Right cardiac atrium (tissue), 5 donors: Measurements from ENCODE around the gene ARAP1. TPM values are rescaled to one million over a fixed set of nuclear protein-coding genes. Genes with fewer than 3 reads are reported as not detected.

Source experiments
- ATAC-seq, 2 donors: fragments of 200-7000 bp; cut with Tn5 transposase; one replicate each; pipeline versions ENCODE4 v1.8.0 to v1.9.1; 2020; ENCODE audit warnings: moderate library complexity in 2 of 2, mild to moderate bottlenecking in 1 of 2
- DNase-seq, 3 donors: peaks; one replicate each; pipeline ENCODE4 v3.0.0-alpha.2; 2020
- H3K27ac ChIP-seq: one replicate; pipeline ENCODE4 v1.5.1; 2013; ENCODE audit warnings: mild to moderate bottlenecking, low read length, control low read depth, moderate library complexity
- H3K27me3 ChIP-seq: one replicate; pipeline ENCODE4 v1.6.1; 2013; ENCODE audit not compliant: control insufficient read depth, insufficient read depth
- H3K4me1 ChIP-seq: one replicate; pipeline ENCODE4 v1.6.1; 2013; ENCODE audit warnings: low read length; ENCODE audit not compliant: control insufficient read depth, insufficient read depth
- H3K4me3 ChIP-seq: one replicate; pipeline ENCODE4 v1.5.1; 2013; ENCODE audit warnings: low read length, control low read depth
- H3K9me3 ChIP-seq: one replicate; pipeline ENCODE4 v1.6.1; 2013; ENCODE audit warnings: low read length; ENCODE audit not compliant: control insufficient read depth
- WGBS: extraction: QIAGEN DNeasy Blood & Tissue Kit; methylation state at CpG from one replicate; pipeline ENCODE4 v1.1.7; 2013; 5-methylcytosine and 5-hydroxymethylcytosine counted together
- intact Hi-C, 4 donors: fragments of 100-400 bp; cut with DNase I; formaldehyde crosslinking; loops; one replicate each; pipeline versions ENCODE4 v1.11.0 to v1.14.0; 2022 to 2023
- polyA plus RNA-seq: library from polyadenylated mRNA; stranded (reverse); fragments of 200-250 nt; gene quantifications from one replicate; pipeline ENCODE4 v1.2.3, GENCODE V29; 2013
- total RNA-seq, 4 donors: library from RNA; stranded (reverse); fragmentation: NEBNext Ultra II Directional; extraction: Animal tissue kit (Norgen Biotek cat#: 25700); gene quantifications; one replicate each; pipeline ENCODE4 v1.2.1, GENCODE V29; 2021
- donor health status: healthy with polysubstance abuse.
- donor health status: DM: no; HTN: yes; CAD: no.
- donor health status: DM: no; HTN: no; CAD: no.
- donor health status: DM: no; HTN: yes; CAD: no; lungs with severe emphysema.
- donor health status: DM: yes; HTN: yes; CAD: no.

ARAP1 gene
- total and polyA plus RNA-seq, 5 donors = 41.2 to 62.5 (median 57.5) TPM

DNA sequence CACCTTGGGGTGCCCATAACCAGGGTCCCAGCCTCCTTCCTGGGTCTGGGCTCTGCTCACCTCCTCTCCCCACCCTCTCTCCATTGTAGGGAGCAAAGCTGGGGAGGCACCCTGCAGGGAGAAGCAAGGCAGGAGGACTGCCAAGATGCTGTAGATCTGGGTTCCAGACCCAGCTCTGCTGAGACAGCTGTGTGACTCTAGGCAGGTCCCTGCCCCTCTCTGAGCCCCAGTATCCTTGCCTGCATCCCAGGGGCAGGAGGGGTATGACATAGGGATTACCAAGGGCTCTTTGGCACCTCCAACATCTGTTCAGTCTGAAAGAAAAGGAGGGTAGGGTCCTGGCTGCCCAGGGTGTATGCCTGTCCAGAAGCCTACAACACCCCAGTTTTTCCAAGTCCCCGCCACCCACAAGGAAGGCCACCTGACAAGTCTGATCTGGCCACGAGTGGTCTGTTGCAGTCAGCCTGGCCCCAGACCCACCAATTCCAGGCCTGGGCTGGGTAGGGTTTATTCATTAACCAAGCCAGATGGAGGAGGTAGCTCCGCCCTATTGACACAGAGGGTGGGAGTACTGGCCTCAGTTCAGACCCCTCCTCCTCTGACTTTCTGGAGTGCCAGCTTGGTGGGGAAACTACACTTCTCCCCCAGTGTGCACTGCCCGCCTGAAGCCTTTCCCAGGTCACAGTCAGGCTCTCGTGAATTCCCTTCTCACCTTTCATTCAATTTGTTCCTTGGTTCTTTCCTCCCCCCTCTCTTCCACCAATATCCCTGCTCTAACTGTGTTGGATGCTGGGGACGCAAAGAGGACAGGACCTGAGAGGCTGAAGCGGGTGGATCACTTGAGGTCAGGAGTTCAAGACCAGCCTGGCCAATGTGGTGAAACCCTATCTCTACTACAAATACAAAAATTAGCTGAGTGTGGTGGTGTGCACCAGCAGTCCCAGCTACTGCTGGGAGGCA, 26.6 kb upstream of the ARAP1 start:
- no peaks in the 10 kb centered on the region for H3K27me3 ChIP-seq
- peaks cover 11% of the 10 kb centered on the region for H3K4me1 ChIP-seq
- no peak overlapping the region for H3K4me3 ChIP-seq
- ATAC-seq = no peak
- 94% methylated on average over 7 of the region's 7 CpGs for WGBS
- intact Hi-C loops = no loop called here
- DNase-seq = peak in 1 of 3 donors; percentile 16
- H3K27ac ChIP-seq = no peak overlapping the region
- no peaks in the 10 kb centered on the region for H3K9me3 ChIP-seq

DNA sequence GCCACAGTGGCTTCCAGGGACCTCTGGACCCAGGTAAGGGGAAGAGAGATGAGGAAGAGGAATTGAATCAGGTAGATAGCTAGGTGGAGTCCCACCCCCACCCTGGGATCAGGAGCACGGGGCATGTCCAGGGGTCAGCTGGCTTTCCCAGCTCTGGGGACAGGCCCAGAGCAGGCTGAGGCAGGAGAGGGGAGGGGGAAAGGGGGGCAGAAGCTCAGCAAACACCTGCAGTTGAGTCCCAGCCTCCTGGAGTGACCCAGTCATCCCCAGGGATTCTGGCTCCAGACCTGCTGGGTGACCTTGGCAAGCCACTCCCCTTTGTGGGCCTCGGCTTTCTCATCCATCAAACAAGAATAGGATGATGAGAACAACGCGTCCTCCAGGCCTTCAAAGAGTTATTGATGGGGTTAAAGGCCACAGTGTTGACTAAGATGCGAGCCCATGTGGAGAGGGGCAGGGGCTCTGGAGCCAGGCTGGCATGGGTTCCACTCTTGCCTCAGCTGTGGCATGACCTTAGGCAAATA, 25.6 kb upstream of the ARAP1 start:
- Histone ChIP-seq H3K9me3 (no peaks in the 10 kb centered on the region), H3K27ac (peak overlapping the region; percentile 47), H3K4me1 (peaks cover 16% of the 10 kb centered on the region), H3K27me3 (no peaks in the 10 kb centered on the region), H3K4me3 (no peak overlapping the region)
- ATAC-seq = no peak
- intact Hi-C loops = no loop called here
- peak in 1 of 3 donors; percentile 26 for DNase-seq
- WGBS = 73% methylated on average over 5 of the region's 5 CpGs

DNA sequence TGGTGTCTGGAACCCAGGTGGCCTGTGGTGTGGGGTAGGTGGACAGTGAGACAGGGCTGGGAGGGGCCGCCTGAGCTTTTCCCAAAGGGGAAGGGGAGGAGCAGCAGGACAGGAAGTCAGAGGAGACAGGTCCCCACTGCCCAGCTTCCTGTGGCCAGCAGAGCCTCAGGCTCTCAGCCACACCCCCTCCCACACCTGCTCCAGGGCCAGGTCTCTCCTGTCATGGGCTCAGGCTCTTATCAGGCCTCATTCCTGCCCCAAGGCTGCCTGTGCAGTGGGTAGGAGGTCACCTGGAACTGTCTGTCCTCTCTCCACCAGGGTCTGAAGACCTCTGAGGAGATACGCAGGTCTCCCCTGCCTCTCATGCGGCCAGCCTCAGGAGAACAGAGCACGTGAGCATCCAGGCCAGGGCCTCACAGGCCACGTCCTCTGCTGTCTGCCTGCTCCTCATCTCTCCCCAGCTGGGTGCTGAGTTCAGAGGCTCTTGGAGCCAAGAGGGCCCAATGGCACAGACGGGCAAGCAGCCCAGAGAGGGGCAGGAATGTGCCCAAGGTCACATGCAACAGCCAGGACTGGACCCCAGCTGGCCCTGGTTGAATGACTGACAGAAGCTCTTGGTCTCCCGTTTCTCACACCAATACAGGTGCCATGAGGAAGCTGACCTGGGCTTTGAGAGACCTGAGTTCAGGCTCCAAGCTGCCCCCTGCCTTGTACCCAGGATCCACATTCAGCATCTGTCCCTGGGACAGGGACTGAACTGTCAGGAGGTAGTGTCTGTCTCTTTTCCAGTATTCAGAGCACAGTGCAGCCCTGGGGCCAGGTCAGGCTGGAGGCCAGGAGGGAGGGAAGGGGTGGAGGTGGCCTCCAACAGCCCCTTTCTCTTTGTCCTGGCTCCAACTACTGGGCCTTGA, 24.9 kb upstream of the ARAP1 start:
- DNase-seq = peak in 1 of 3 donors; percentile 70
- intact Hi-C loops = no loop called here

DNA sequence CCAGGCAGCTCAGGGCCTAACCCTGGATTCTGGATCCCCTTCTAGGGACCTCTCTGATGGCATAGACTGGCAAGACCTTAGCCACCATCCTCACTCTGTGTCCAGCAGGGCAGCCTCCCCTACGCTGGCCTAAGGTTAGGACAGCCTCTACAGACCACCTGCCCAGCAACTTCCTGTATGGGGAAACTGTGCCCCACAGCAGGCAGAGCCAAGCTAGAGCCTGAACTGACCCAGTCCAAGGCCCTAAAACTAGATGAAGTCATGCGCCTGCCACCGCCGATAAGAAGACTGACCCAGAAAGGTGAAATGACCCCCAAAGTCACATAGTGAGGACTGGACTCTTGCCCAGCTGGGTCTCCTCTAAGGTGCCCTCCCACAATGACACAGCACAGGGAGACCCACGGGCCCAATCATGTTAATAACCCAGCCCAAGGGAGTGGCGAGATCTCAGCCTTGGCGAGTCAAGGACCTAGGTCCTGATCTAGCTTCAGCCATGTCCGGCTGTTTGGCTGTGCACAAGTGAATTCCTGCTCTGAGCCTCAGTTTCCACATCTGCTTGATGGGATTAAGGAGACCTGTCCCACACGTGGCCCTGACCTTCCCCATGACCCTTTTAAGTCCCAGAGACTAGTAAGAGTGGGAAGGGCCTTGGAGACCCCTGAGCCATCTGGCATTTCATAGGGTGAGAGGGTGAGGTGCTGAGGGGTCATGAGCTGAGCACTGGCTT, 24.1 kb upstream of the ARAP1 start:
- ATAC-seq (no peak), DNase-seq (peak in 1 of 3 donors; percentile 37)
- WGBS = 85% methylated on average over 9 of the region's 9 CpGs
- H3K27ac ChIP-seq = peak overlapping the region; percentile 6
- H3K4me1 ChIP-seq = peaks cover 23% of the 10 kb centered on the region
- H3K27me3 ChIP-seq = no peaks in the 10 kb centered on the region
- H3K9me3 ChIP-seq = no peaks in the 10 kb centered on the region
- intact Hi-C loops = no loop called here
- no peak overlapping the region for H3K4me3 ChIP-seq

More for the DNA sequence above, 24.9 kb upstream of the ARAP1 start:
- ATAC-seq = peak; percentile 9 to 23
- no peaks in the 10 kb centered on the region for H3K27me3 ChIP-seq
- H3K4me1 ChIP-seq = peaks cover 20% of the 10 kb centered on the region
- H3K4me3 ChIP-seq = no peak overlapping the region
- H3K27ac ChIP-seq = peak overlapping the region; percentile 47
- no peaks in the 10 kb centered on the region for H3K9me3 ChIP-seq
- 63% methylated on average over 7 of the region's 7 CpGs for WGBS

DNA sequence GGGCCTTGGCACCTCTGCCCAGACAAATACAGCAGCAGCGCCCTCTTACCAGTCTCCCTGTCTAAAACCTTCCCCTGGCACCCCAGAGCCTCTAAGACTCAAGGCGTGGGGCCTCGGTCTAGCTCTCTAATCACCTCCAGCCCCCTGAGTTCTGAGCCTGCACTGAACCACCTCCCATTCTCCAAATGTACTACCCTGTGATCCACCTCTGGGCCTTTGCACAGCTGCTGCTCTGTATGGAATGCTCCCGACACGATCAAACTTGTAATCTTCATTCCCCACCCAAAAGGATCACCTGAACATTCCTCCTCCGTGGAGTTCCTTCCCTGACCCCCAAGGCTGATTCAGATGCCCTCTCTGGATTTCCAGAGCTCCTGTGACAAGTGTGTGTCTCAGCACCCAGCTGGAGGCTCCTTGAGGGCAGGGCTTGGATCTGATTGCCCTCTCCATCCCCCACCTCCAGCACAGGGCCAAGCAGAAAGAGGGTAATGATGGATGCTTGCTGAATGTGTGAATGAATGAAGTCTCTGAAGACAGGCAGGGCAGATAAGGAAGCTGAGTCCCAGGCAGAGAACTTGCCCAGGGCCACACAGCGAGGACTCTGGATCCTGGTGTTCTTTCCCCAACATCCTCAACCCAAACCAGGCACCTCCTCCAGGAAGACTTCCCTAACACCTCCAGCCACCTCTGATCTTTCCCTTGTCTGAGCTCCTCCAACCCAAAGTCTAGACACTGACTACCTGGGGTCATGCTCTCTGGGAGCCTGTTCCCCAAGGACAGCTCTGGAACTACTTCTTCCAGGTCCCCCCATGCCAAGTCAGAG, 23.3 kb upstream of the ARAP1 start:
- H3K27ac ChIP-seq = peak overlapping the region; percentile 6
- peaks cover 23% of the 10 kb centered on the region for H3K4me1 ChIP-seq
- no peaks in the 10 kb centered on the region for H3K9me3 ChIP-seq
- intact Hi-C loops = no loop called here
- WGBS = 95% methylated on average over 7 of the region's 7 CpGs
- ATAC-seq = no peak
- peak in 1 of 3 donors; percentile 6 for DNase-seq
- H3K4me3 ChIP-seq = no peak overlapping the region
- no peaks in the 10 kb centered on the region for H3K27me3 ChIP-seq

DNA sequence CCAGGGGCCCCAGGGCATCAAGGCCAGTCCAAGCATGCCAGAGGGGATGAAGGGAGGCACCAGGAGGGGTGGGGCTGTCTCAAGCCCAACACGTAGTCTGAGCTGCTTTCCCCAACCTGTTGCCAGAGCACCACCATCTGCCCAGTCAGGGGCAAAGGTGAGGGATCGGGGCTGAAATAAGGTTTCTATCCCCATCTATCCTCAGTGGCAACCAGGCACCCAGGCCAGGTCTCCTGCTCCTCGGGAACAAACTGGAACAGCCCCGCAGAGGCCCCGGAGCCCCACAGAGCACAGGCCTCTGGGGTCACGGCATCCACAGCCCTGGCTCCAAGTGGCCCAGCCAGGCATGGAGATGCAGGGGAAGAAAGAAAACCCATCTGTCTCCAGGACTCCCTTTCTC, 22.3 kb upstream of the ARAP1 start:
- no peak for DNase-seq
- Histone ChIP-seq H3K4me1 (peaks cover 23% of the 10 kb centered on the region), H3K27me3 (no peaks in the 10 kb centered on the region), H3K4me3 (no peak overlapping the region), H3K9me3 (no peaks in the 10 kb centered on the region), H3K27ac (no peak overlapping the region)
- 80% methylated on average over 6 of the region's 6 CpGs for WGBS
- intact Hi-C loops = no loop called here
- ATAC-seq = no peak

DNA sequence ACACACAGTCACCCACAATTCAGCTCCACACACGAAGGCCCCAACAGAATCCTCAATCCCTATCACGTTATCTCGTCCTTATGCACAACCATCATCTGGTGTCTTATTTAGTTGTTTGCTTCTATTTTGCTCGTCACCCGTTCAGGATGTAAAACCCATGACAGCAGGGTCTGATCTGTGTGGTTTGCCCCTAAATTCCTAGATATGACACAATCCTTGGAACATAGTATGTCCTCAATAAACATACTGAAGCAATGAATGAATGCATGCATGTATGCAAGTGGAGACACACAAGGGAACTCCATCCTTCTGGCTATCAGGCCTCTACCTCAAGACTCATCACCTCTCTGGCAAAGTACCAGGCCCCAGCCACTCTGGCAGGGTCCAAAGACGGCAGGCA, 21.5 kb upstream of the ARAP1 start:
- ATAC-seq = no peak
- no peak for DNase-seq
- H3K4me3 ChIP-seq = no peak overlapping the region
- peak overlapping the region; percentile 53 for H3K27ac ChIP-seq
- peaks cover 23% of the 10 kb centered on the region for H3K4me1 ChIP-seq
- H3K9me3 ChIP-seq = no peaks in the 10 kb centered on the region
- WGBS = 49% methylated on average over 6 of the region's 6 CpGs
- no peaks in the 10 kb centered on the region for H3K27me3 ChIP-seq
- intact Hi-C loops = no loop called here

DNA sequence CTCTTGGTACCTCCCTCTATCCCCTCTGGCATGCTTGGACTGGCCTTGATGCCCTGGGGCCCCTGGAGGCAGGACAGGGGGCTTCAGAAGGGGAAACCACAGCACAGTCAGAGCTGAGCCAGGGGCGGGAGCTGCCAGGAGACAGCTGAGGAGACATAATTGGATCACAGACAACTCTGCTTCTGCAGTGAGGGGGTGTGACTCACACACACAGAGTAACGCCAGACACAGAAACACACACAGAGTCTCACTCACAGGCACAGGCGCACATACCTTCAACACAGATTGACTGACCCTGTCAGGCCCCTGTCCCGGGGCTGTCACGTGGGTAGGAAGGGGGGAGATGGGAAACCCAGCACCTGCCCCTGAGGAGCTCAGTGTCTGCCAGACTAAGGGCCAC, 21.1 kb upstream of the ARAP1 start:
- no peaks in the 10 kb centered on the region for H3K9me3 ChIP-seq
- ATAC-seq (peak; percentile 79 to 83), DNase-seq (peak; percentile 59 to 78 (median 78))
- peak overlapping the region; percentile 65 for H3K27ac ChIP-seq
- H3K27me3 ChIP-seq = no peaks in the 10 kb centered on the region
- peaks cover 23% of the 10 kb centered on the region for H3K4me1 ChIP-seq
- no peak overlapping the region for H3K4me3 ChIP-seq
- intact Hi-C loops = no loop called here
- WGBS = 40% methylated on average over 5 of the region's 5 CpGs

DNA sequence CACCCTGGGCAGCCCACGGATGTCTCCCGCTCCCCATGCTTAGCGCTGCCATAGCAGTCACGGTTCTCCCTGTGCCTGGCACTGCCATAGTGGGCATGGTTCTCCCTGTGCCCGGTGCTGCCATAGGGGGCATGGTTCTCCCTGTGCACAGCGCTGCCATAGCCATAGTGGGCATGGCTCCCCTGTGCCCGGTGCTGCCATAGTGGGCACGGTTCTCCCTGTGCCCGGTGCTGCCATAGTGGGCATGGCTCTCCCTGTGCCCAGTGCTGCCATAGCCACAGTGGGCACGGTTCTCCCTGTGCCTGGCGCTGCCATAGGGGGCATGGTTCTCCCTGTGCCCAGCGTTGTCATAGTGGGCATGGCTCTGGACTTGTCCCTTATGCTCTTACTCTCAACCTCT, 19.9 kb upstream of the ARAP1 start:
- ATAC-seq (no peak), DNase-seq (peak in 1 of 3 donors; percentile 38)
- Histone ChIP-seq H3K27me3 (no peaks in the 10 kb centered on the region), H3K4me3 (no peak overlapping the region), H3K27ac (no peak overlapping the region), H3K4me1 (peaks cover 19% of the 10 kb centered on the region), H3K9me3 (no peaks in the 10 kb centered on the region)
- WGBS = 91% methylated on average over 12 of the region's 12 CpGs
- intact Hi-C loops = no loop called here

DNA sequence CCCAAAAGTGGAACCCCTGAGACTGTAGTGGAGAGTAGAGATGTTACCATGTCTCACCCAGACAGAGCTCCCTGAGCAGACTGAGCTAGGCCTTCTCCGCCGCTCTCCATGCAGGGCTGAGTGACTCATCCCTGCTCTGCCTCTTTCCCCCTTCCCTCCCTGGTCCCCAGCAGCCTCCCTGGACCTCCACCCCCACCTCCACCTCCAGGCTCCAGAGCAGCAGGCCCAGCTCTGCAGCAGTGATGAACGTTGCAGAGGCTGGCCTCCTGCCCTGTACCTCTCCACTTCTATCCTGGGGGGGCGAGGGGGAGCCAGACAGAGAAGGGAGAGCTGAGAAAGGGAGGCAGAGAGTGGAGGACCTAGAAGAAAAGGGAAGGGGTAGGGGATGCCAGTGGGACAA, 19.3 kb upstream of the ARAP1 start:
- no peak for ATAC-seq

More for the DNA sequence above, 19.3 kb upstream of the ARAP1 start:
- Histone ChIP-seq H3K4me1 (peaks cover 15% of the 10 kb centered on the region), H3K9me3 (no peaks in the 10 kb centered on the region), H3K27me3 (no peaks in the 10 kb centered on the region), H3K27ac (no peak overlapping the region), H3K4me3 (no peak overlapping the region)
- intact Hi-C loops = no loop called here
- 73% methylated on average over 4 of the region's 4 CpGs for WGBS
- peak in 1 of 3 donors; percentile 8 for DNase-seq
